ENCODE data around the gene LZTR1. TPM values are rescaled to one million over a fixed set of nuclear protein-coding genes. Genes with fewer than 3 reads are reported as not detected.

The LZTR1 gene
- total and polyA plus RNA-seq, 10 of the 15 experiments (the other 5 are each of a cell fraction or from before 2014, with no cell fraction given) = 0.82 to 50.3 (median 19.3) TPM

- WGBS (ENCODE audit: insufficient coverage, insufficient replicate concordance, low lambda C conversion rate, missing lambda C conversion rate) = 95% methylated on average over 7 of the region's 7 CpGs
- no peak for ATAC-seq
- Histone ChIP-seq H3K9ac (ENCODE audit: control insufficient read depth, insufficient read depth, low read length) (no peak overlapping the region), H2AFZ (ENCODE audit: control insufficient read depth, low read depth, low read length) (no peak overlapping the region), H3K36me3 (ENCODE audit: control insufficient read depth in 2 of 2, insufficient read depth in 2 of 2, low read length in 1 of 2) (peaks cover 2 to 3% of the 10 kb centered on the region in 2 experiments; a peak in 2 of 4 replicates), H3K27me3 (replicated peaks in 1 of 2; ENCODE audit: control insufficient read depth in 2 of 2, insufficient read depth in 2 of 2, low read length in 1 of 2) (no peaks in the 10 kb centered on the region), H3K4me2 (ENCODE audit: control insufficient read depth, insufficient read depth) (no peak overlapping the region), H3K27ac (ENCODE audit: control insufficient read depth, insufficient read depth) (no peak overlapping the region), H3K4me3 (no peak overlapping the region), H3K9me3 (replicated peaks; ENCODE audit: control insufficient read depth, insufficient read depth, low read length) (no peaks in the 10 kb centered on the region), H4K20me1 (ENCODE audit: control insufficient read depth, insufficient read depth) (no peaks in the 10 kb centered on the region), H3K4me1 (ENCODE audit: control insufficient read depth, insufficient read depth, low read length) (no peaks in the 10 kb centered on the region), H3K79me2 (ENCODE audit: control insufficient read depth, insufficient read depth, low read length) (no peaks in the 10 kb centered on the region)
- ChIA-PET POLR2A (interaction anchor here (1.7 kb wide), 1 partner anchor 10 kb away, joined by 5 read pairs; the partner anchor contains the start of gene LZTR1), RAD21 (ENCODE audit: unreplicated experiment) (no interaction called here), SMC1A (ENCODE audit: uncharacterized antibody, unreplicated experiment) (no interaction called here), CTCF (interaction anchor here (0.7 kb wide), 1 partner anchor 10 kb away, joined by 3 read pairs; the partner anchor contains the start of gene LZTR1)
- DNase-seq (ENCODE audit: low read depth, low spot score) = no peak
- in situ Hi-C loops (cut with MboI) = no loop called here
- FAIRE-seq = no peak
- no TSS peak for BruUV-seq (replicated peaks)
- TF ChIP-seq EP300 (IDR thresholded peaks at IDR 0.05; ENCODE audit: borderline replicate concordance in 1 of 2, control insufficient read depth in 1 of 2, low read depth in 2 of 2, low read length in 2 of 2) (no peak), POLR2A (IDR thresholded peaks at IDR 0.05; ENCODE audit: low read depth, low read length) (no peak)
- intact Hi-C loops (cut with micrococcal nuclease; ENCODE audit: unreplicated experiment) = no loop called here
Observed at GRCh38 chr22:20992056-20992442, 10.0 kb downstream of the LZTR1 start.

DNA sequence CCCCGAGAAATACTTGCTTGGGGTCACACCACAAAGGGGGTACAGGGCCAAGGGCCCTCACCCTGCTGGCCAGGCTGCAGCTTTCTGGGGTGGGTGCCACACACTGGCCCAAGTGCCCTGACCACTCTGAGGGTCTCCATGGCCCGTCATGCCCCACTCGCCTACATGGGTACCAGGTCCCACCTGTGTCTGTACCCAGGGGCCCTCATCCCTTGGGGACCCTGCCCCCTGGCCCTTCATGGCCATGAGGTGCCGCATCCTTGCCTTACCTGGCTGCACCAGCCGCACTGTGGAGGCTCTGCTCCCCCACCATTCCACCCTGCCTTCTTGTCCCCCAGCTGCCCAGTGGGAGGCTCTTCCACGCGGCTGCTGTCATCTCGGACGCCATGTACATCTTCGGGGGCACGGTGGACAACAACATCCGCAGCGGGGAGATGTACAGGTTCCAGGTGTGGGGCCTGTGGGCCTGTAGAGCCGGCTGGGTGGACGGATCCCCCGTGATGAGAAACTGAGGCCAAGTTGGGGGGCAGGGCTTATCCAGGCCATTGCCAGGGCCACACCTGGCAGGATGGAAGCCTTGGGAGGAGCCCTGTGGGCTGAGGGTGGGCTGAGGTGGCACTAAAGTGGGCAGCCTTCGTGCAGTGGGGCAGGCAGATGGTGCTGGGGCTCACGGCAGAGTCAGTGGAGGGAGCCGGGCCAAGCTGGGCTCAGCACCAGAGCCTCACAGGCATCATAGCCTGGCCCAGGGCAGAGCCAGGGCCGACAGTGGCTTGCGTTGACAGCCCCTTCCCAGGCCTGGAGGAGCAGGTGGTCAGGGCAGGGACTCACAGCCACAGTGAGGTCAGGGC lies 10.6 kb downstream of the LZTR1 start:
- in situ Hi-C loops (cut with MboI) = no loop called here
- ChIA-PET CTCF (no interaction called here), POLR2A (interaction anchor here (0.6 to 1.7 kb wide), 2 partner anchors 11 to 13 kb away, joined by 4 to 5 read pairs; partner anchors contain the start of gene LZTR1), SMC1A (ENCODE audit: uncharacterized antibody, unreplicated experiment) (no interaction called here), RAD21 (ENCODE audit: unreplicated experiment) (no interaction called here)
- Histone ChIP-seq H2AFZ (ENCODE audit: control insufficient read depth, low read depth, low read length) (no peak overlapping the region), H3K36me3 (ENCODE audit: control insufficient read depth in 2 of 2, insufficient read depth in 2 of 2, low read length in 1 of 2) (peaks cover 2 to 3% of the 10 kb centered on the region in 2 experiments; a peak in 2 of 4 replicates), H3K4me1 (ENCODE audit: control insufficient read depth, insufficient read depth, low read length) (no peaks in the 10 kb centered on the region), H4K20me1 (ENCODE audit: control insufficient read depth, insufficient read depth) (no peaks in the 10 kb centered on the region), H3K9me3 (replicated peaks; ENCODE audit: control insufficient read depth, insufficient read depth, low read length) (no peaks in the 10 kb centered on the region), H3K27me3 (replicated peaks in 1 of 2; ENCODE audit: control insufficient read depth in 2 of 2, insufficient read depth in 2 of 2, low read length in 1 of 2) (no peaks in the 10 kb centered on the region), H3K4me2 (ENCODE audit: control insufficient read depth, insufficient read depth) (no peak overlapping the region), H3K4me3 (no peak overlapping the region), H3K79me2 (ENCODE audit: control insufficient read depth, insufficient read depth, low read length) (no peaks in the 10 kb centered on the region), H3K9ac (ENCODE audit: control insufficient read depth, insufficient read depth, low read length) (no peak overlapping the region), H3K27ac (ENCODE audit: control insufficient read depth, insufficient read depth) (no peak overlapping the region)
- DNase-seq (ENCODE audit: low read depth, low spot score) (no peak), FAIRE-seq (no peak), ATAC-seq (no peak)
- WGBS (ENCODE audit: insufficient coverage, insufficient replicate concordance, low lambda C conversion rate, missing lambda C conversion rate) = 87% methylated on average over 21 of the region's 21 CpGs
- intact Hi-C loops (cut with micrococcal nuclease; ENCODE audit: unreplicated experiment) = no loop called here
- BruUV-seq (replicated peaks) = no TSS peak
- TF ChIP-seq PRDM15 (CRISPR knock-in tag; IDR thresholded peaks at IDR 0.05) (no peak), ZBTB11 (CRISPR knock-in tag; IDR thresholded peaks at IDR 0.05) (no peak)
